CD14-positive monocyte (primary cell): ENCODE data around the gene SNX30. TPM values are rescaled to one million over a fixed set of nuclear protein-coding genes. Genes with fewer than 3 reads are reported as not detected.
A peak's percentile ranks its signal among the peaks of the same experiment; 100 is the strongest.

Experiments used
- DNase-seq, 3 donors: peaks; one replicate each; pipeline ENCODE4 v3.0.0-alpha.2; 2011 to 2022
- H2AFZ ChIP-seq: 2 replicates; pipeline ENCODE4 v1.6.0; 2012; ENCODE audit warnings: mild to moderate bottlenecking, low read depth, low read length, inconsistent platforms; ENCODE audit not compliant: insufficient read depth, poor library complexity, severe bottlenecking
- H3K27ac ChIP-seq, 2 donors: 1 replicate in 1 of 2; 2 replicates in 1 of 2; pipeline ENCODE4 v1.5.1; 2012 to 2013; ENCODE audit warnings: low read length in 2 of 2, control low read depth in 1 of 2, inconsistent platforms in 1 of 2, low read depth in 1 of 2, mild to moderate bottlenecking in 1 of 2
- H3K27me3 ChIP-seq, 2 donors: one replicate each; pipeline versions ENCODE4 v1.6.0 to v1.6.1; 2011 to 2013; ENCODE audit warnings: low read length in 2 of 2; ENCODE audit not compliant: control insufficient read depth in 2 of 2, insufficient read depth in 2 of 2
- H3K36me3 ChIP-seq, 2 donors: replicated peaks in 1 of 2; 1 replicate in 1 of 2; 2 replicates in 1 of 2; pipeline versions ENCODE4 v1.5.1 to v1.6.1; 2012 to 2013; ENCODE audit warnings: low read length in 2 of 2, control low read depth in 1 of 2, inconsistent platforms in 1 of 2, mild to moderate bottlenecking in 1 of 2; ENCODE audit not compliant: insufficient read depth in 2 of 2, control insufficient read depth in 1 of 2
- H3K4me1 ChIP-seq, 2 donors: 1 replicate in 1 of 2; 2 replicates in 1 of 2; pipeline versions ENCODE4 v1.5.1 to v1.6.1; 2012 to 2013; ENCODE audit warnings: low read length in 2 of 2, control low read depth in 1 of 2, inconsistent platforms in 1 of 2, mild to moderate bottlenecking in 1 of 2, moderate library complexity in 1 of 2; ENCODE audit not compliant: insufficient read depth in 2 of 2, control insufficient read depth in 1 of 2
- H3K4me2 ChIP-seq: replicated peaks from 2 replicates; pipeline ENCODE3; 2012; ENCODE audit warnings: low read length, moderate library complexity, mild to moderate bottlenecking; ENCODE audit not compliant: poor library complexity, severe bottlenecking; ENCODE audit errors: extremely low read depth
- H3K4me3 ChIP-seq, 3 experiments: fragments of 200-600 bp in 1 of 3; sonication (generic) in 1 of 3; replicated peaks in 1 of 3; 1 replicate in 2 of 3; 2 replicates in 1 of 3; pipeline ENCODE4 v1.5.1; 2011 to 2013; ENCODE audit warnings: low read length in 3 of 3, mild to moderate bottlenecking in 3 of 3, control low read depth in 2 of 3, low read depth in 2 of 3, inconsistent platforms in 1 of 3, moderate library complexity in 1 of 3
- H3K79me2 ChIP-seq: 2 replicates; pipeline ENCODE4 v1.6.0; 2012; ENCODE audit warnings: mild to moderate bottlenecking, control low read depth, inconsistent platforms, low read length, moderate library complexity; ENCODE audit not compliant: insufficient read depth
- H3K9ac ChIP-seq: 2 replicates; pipeline ENCODE4 v1.6.0; 2017; ENCODE audit warnings: low read length, mild to moderate bottlenecking; ENCODE audit not compliant: insufficient read depth, poor library complexity, severe bottlenecking
- H3K9me3 ChIP-seq, 2 donors: replicated peaks in 1 of 2; 1 replicate in 1 of 2; 2 replicates in 1 of 2; pipeline versions ENCODE4 v1.5.1 to v1.6.1; 2012 to 2013; ENCODE audit warnings: low read length in 2 of 2, control low read depth in 1 of 2; ENCODE audit not compliant: control insufficient read depth in 1 of 2, insufficient read depth in 1 of 2
- H4K20me1 ChIP-seq: 2 replicates; pipeline ENCODE4 v1.6.0; 2012; ENCODE audit warnings: mild to moderate bottlenecking, low read length, control low read depth, moderate library complexity; ENCODE audit not compliant: insufficient read depth
- H3K27ac Mint-ChIP-seq, 7 donors: one replicate each; pipeline ENCODE4 v1.8.0; 2020; ENCODE audit warnings: mild to moderate bottlenecking in 7 of 7, mixed read lengths in 7 of 7, moderate library complexity in 6 of 7, inconsistent platforms in 2 of 7
- H3K27me3 Mint-ChIP-seq, 3 donors: one replicate each; pipeline ENCODE4 v1.8.0; 2021 to 2022; ENCODE audit warnings: low read depth in 3 of 3, mild to moderate bottlenecking in 3 of 3, mixed read lengths in 3 of 3, moderate library complexity in 3 of 3, inconsistent platforms in 1 of 3
- H3K36me3 Mint-ChIP-seq, 2 donors: one replicate each; pipeline ENCODE4 v1.8.0; 2020; ENCODE audit warnings: mixed read lengths in 2 of 2, inconsistent platforms in 1 of 2, mild to moderate bottlenecking in 1 of 2
- H3K4me1 Mint-ChIP-seq: one replicate; pipeline ENCODE4 v1.8.0; 2020; ENCODE audit warnings: mild to moderate bottlenecking, mixed read lengths
- H3K4me3 Mint-ChIP-seq, 2 donors: one replicate each; pipeline ENCODE4 v1.8.0; 2020; ENCODE audit warnings: mild to moderate bottlenecking in 2 of 2, mixed read lengths in 2 of 2, moderate library complexity in 1 of 2
- H3K9me3 Mint-ChIP-seq, 7 donors: one replicate each; pipeline ENCODE4 v1.8.0; 2020 to 2022; ENCODE audit warnings: mixed read lengths in 7 of 7, mild to moderate bottlenecking in 6 of 7, moderate library complexity in 6 of 7, inconsistent platforms in 2 of 7
- WGBS: methylation state at CpG from one replicate; pipeline ENCODE4 v1.1.5; 2013; ENCODE audit warnings: missing lambda C conversion rate; ENCODE audit not compliant: insufficient coverage; 5-methylcytosine and 5-hydroxymethylcytosine counted together
- intact Hi-C, 2 donors: fragments of 100-400 bp; cut with micrococcal nuclease; formaldehyde crosslinking; loops; one replicate each; pipeline versions ENCODE4 v1.15.0 to v1.15.1; 2023
- polyA plus RNA-seq, 3 donors: library from polyadenylated mRNA; depleted of rRNA in 1 of 3; unstranded in 2 of 3; stranded (reverse) in 1 of 3; fragments of 300-500 nt in 2 of 3; fragments of >200 nt in 1 of 3; fragmentation: Illumina TruSeq in 2 of 3; gene quantifications; 1 replicate in 2 of 3; 2 replicates in 1 of 3; pipeline ENCODE4 v1.2.3, GENCODE V29; 2012 to 2021
- TF ChIP-seq, protein P1 (sequence below): fragments of 200-600 bp; IDR thresholded peaks from one replicate; pipeline ENCODE4 v1.8.0; 2022; ENCODE audit warnings: antibody characterized with exemption, mild to moderate bottlenecking

Gene SNX30
- polyA plus RNA-seq, 3 donors, result 10.3 to 31.3 (median 10.4) TPM

DNA sequence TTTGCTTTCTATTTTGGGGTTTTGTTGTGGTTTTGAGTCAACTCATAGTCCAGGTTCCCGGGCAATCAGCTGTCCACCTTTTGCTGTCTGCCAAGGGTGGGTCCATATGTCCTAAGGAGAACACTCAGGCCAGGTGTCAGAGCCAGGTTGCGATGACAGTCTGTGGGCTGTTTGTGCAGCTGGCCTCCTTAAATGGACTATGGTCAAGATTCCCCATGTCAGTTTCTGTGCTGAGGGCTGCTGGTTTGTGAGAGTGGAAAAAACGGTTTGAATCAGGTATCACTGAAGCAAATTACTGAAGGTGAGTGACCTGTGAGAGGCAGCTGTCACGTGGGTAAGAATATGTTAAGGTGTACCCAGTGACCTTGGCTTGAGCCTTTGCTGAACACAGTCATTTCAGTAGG, 33.0 kb downstream of the SNX30 start:
- Mint-ChIP-seq H3K9me3 (no peaks in the 10 kb centered on the region), H3K27me3 (peaks cover 0 to 1% (median 0%) of the 10 kb centered on the region in 3 donors), H3K4me3 (no peak overlapping the region), H3K4me1 (peaks cover 31% of the 10 kb centered on the region), H3K36me3 (peaks cover 6 to 8% of the 10 kb centered on the region in 2 donors), H3K27ac (no peak overlapping the region)
- intact Hi-C loops, result no loop called here
- Histone ChIP-seq H3K79me2 (peaks cover 95% of the 10 kb centered on the region), H3K27me3 (no peaks in the 10 kb centered on the region), H4K20me1 (peaks cover 100% of the 10 kb centered on the region), H3K4me2 (no peak overlapping the region), H3K9me3 (no peaks in the 10 kb centered on the region), H3K4me3 (no peak overlapping the region), H2AFZ (no peak overlapping the region), H3K4me1 (peaks cover 7 to 15% of the 10 kb centered on the region in 2 donors), H3K36me3 (no peaks in the 10 kb centered on the region), H3K27ac (no peak overlapping the region), H3K9ac (no peak overlapping the region)
- DNase-seq, result no peak
- 87% methylated on average over 3 of the region's 4 CpGs for WGBS
- TF ChIP-seq, protein P1, sequence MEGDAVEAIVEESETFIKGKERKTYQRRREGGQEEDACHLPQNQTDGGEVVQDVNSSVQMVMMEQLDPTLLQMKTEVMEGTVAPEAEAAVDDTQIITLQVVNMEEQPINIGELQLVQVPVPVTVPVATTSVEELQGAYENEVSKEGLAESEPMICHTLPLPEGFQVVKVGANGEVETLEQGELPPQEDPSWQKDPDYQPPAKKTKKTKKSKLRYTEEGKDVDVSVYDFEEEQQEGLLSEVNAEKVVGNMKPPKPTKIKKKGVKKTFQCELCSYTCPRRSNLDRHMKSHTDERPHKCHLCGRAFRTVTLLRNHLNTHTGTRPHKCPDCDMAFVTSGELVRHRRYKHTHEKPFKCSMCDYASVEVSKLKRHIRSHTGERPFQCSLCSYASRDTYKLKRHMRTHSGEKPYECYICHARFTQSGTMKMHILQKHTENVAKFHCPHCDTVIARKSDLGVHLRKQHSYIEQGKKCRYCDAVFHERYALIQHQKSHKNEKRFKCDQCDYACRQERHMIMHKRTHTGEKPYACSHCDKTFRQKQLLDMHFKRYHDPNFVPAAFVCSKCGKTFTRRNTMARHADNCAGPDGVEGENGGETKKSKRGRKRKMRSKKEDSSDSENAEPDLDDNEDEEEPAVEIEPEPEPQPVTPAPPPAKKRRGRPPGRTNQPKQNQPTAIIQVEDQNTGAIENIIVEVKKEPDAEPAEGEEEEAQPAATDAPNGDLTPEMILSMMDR, result no peak

DNA sequence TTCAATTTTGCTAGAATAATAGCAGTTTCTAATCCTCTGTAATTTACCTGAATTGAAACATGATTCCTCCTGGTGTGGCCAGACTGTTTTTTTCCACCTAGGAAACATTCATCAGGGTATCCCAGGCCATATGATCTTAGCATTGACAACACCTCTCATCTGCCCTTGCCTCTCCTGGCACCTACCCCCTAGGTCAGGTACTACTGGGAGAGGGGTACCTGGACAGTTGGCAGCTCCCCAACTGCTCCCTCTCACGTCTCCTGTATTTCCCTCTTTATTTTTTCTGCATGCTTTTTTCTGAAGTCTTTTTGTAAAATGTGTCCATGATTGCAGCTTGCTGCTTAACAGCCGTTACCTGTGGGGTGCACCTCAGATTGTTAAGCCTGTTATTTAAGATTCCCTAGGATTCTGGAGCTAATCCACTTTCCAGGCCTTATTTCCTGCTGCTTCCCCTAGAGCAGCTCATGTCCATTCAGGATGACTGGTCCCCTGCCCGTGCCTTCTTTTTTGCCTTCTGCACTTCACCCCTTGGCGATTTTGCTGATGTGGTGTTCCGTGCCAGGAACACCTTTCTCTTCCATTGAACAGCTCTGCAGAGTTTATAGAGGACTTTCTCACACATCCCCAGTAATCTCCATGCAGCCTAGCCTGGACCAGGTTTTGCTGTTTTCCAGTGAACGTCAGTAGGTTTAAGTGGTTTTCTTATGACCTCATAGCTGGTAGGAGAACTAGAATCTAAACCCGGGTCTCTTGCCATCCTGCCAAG, 33.6 kb downstream of the SNX30 start:
- H2AFZ ChIP-seq, result no peak overlapping the region
- DNase-seq, result no peak
- H3K9me3 ChIP-seq, result no peaks in the 10 kb centered on the region
- H3K4me2 ChIP-seq, result no peak overlapping the region
- peaks cover 100% of the 10 kb centered on the region for H4K20me1 ChIP-seq
- H3K36me3 ChIP-seq, result no peaks in the 10 kb centered on the region
- H3K27me3 Mint-ChIP-seq, result peaks cover 0 to 1% (median 0%) of the 10 kb centered on the region in 3 donors
- no peak overlapping the region for H3K4me3 Mint-ChIP-seq
- intact Hi-C loops, result no loop called here
- no peaks in the 10 kb centered on the region for H3K9me3 Mint-ChIP-seq
- H3K4me1 Mint-ChIP-seq, result peaks cover 25% of the 10 kb centered on the region
- peaks cover 1 to 6% of the 10 kb centered on the region in 2 donors for H3K36me3 Mint-ChIP-seq
- H3K9ac ChIP-seq, result no peak overlapping the region
- no peaks in the 10 kb centered on the region for H3K27me3 ChIP-seq
- WGBS, result 25% methylated on average over 2 of the region's 7 CpGs
- H3K4me3 ChIP-seq, result no peak overlapping the region
- peaks cover 95% of the 10 kb centered on the region for H3K79me2 ChIP-seq
- H3K4me1 ChIP-seq, result peaks cover 7 to 15% of the 10 kb centered on the region in 2 donors
- peak overlapping the region in 1 of 7 donors; percentile 1 for H3K27ac Mint-ChIP-seq
- H3K27ac ChIP-seq, result no peak overlapping the region
- TF ChIP-seq, protein P1, result no peak
